ENCODE data around the gene AKAP8. TPM values are rescaled to one million over a fixed set of nuclear protein-coding genes. Genes with fewer than 3 reads are reported as not detected.

Gene AKAP8
- total RNA-seq, 1 donor from 2014 or later = 79.0 TPM

GRCh38 chr19:15381429-15381828, 1.8 kb upstream of the AKAP8 start:
- Mint-ChIP-seq H3K27ac (peak overlapping the region; percentile 13), H3K4me1 (peaks cover 37% of the 10 kb centered on the region), H3K27me3 (no peaks in the 10 kb centered on the region), H3K36me3 (ENCODE audit: low read depth) (peaks cover 15% of the 10 kb centered on the region), H3K4me3 (peak overlapping the region; percentile 87), H3K9me3 (no peaks in the 10 kb centered on the region)
- no peak for DNase-seq
- TF ChIP-seq, protein P1, sequence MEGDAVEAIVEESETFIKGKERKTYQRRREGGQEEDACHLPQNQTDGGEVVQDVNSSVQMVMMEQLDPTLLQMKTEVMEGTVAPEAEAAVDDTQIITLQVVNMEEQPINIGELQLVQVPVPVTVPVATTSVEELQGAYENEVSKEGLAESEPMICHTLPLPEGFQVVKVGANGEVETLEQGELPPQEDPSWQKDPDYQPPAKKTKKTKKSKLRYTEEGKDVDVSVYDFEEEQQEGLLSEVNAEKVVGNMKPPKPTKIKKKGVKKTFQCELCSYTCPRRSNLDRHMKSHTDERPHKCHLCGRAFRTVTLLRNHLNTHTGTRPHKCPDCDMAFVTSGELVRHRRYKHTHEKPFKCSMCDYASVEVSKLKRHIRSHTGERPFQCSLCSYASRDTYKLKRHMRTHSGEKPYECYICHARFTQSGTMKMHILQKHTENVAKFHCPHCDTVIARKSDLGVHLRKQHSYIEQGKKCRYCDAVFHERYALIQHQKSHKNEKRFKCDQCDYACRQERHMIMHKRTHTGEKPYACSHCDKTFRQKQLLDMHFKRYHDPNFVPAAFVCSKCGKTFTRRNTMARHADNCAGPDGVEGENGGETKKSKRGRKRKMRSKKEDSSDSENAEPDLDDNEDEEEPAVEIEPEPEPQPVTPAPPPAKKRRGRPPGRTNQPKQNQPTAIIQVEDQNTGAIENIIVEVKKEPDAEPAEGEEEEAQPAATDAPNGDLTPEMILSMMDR (IDR thresholded peaks at IDR 0.05) = no peak
- ChIA-PET POLR2A (no interaction called here), CTCF (no interaction called here)
- intact Hi-C loops (cut with micrococcal nuclease) = no loop called here
- ATAC-seq (ENCODE audit: low read depth) = no peak

DNA sequence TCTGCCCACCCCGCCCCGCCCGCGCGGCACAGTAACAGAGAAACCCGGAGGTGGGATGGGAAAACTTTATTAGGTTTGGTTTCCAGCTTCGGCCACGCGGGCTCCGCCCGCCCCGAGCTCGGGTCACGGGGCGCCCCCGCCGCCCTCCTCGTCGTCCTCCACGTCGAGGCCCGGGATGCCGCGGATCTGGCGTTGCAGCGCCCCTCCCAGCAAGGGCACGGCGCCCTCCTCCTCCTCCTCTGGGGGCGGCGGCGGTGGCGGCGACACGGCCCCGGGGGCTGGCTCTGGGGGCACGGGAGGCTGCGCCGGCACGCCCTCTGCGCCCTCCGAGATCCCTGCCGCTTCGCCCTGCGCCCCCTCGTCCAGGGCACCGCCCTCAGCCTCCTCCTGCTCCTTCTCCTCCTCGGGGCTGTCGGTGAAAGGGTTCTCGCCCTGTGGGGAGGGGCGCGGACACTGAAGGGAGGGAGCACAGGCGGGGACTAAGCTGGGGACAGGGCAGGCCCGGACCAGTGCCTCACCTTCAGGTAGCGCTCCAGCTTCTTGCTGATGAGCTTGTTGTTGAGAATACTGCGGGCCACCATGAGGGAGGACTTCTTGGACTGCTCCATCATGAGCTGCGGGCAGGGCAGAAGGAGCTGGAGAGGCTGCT, 536 bp upstream of the AKAP8 start:
- H3K27me3 Mint-ChIP-seq = no peaks in the 10 kb centered on the region
- H3K4me3 Mint-ChIP-seq = peak overlapping the region; percentile 100
- TF ChIP-seq, protein P1 (IDR thresholded peaks at IDR 0.05) = no peak
- peaks cover 39% of the 10 kb centered on the region for H3K4me1 Mint-ChIP-seq
- intact Hi-C loops (cut with micrococcal nuclease) = loop anchor here (1.0 to 2.0 kb wide), 7 partner anchors 39 to 255 kb away; a partner anchor contains a TSS
- peak overlapping the region; percentile 99 for H3K27ac Mint-ChIP-seq
- no peaks in the 10 kb centered on the region for H3K9me3 Mint-ChIP-seq
- DNase-seq (no peak), ATAC-seq (ENCODE audit: low read depth) (peak; percentile 22)
- ChIA-PET CTCF (interaction anchor here (0.9 to 3.1 kb wide), 7 partner anchors 39 to 176 kb away, joined by 3 to 16 read pairs (median 4); partner anchors contain the start of gene AKAP8L), POLR2A (interaction anchor here (0.6 to 3.6 kb wide), 21 partner anchors 11 to 1243 kb away, joined by 3 to 83 read pairs (median 7); partner anchors contain the start of genes AKAP8L, ASF1B and BRD4)
- H3K36me3 Mint-ChIP-seq (ENCODE audit: low read depth) = peaks cover 15% of the 10 kb centered on the region

DNA sequence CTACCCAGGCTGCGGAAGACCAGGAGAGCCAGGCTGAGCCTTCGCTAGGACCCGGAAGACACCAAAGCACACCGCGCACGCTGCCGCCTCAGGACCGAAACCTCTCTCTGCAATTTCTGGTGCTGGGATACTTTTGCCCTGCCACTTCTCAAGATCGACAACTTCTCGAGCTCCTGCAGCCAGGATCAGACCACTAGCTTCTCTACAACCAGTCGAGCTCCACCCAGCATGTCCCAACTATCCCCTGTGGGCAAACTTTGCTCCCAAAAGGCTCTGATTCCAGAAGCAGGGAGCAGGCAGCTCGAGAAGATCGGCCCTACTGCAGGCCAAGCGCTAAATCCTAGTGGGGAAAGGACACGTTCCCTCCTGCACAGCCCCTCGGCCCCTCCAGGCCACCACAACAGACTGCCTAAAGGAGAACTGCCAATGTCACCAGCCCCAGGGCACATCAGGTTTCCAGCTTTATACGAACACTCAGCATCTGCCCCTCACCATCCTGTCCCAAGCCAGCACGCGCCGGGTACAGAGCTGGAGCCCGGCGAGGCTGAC, 979 bp downstream of the AKAP8 start:
- CTCF ChIA-PET = interaction anchor here (0.6 to 3.1 kb wide), 5 partner anchors 41 to 1262 kb away, joined by 3 to 16 read pairs (median 4); partner anchors contain the start of gene AKAP8L
- peaks cover 43% of the 10 kb centered on the region for H3K4me1 Mint-ChIP-seq
- TF ChIP-seq, protein P1 (IDR thresholded peaks at IDR 0.05) = no peak
- POLR2A ChIA-PET = interaction anchor here (0.6 to 3.6 kb wide), 18 partner anchors 9 to 176 kb away, joined by 3 to 83 read pairs (median 7); partner anchors contain the start of genes AKAP8L and BRD4
- ATAC-seq (ENCODE audit: low read depth) = no peak
- H3K36me3 Mint-ChIP-seq (ENCODE audit: low read depth) = peaks cover 24% of the 10 kb centered on the region
- H3K9me3 Mint-ChIP-seq = no peaks in the 10 kb centered on the region
- H3K27ac Mint-ChIP-seq = peak overlapping the region; percentile 94
- intact Hi-C loops (cut with micrococcal nuclease) = loop anchor here (1.0 to 2.0 kb wide), 7 partner anchors 41 to 253 kb away; a partner anchor contains a TSS
- DNase-seq = no peak
- peak overlapping the region; percentile 100 for H3K4me3 Mint-ChIP-seq
- H3K27me3 Mint-ChIP-seq = no peaks in the 10 kb centered on the region

- TF ChIP-seq, protein P1 (IDR thresholded peaks at IDR 0.05) = no peak
- H3K4me1 Mint-ChIP-seq = peaks cover 27% of the 10 kb centered on the region
- H3K36me3 Mint-ChIP-seq (ENCODE audit: low read depth) = peaks cover 52% of the 10 kb centered on the region
- H3K27ac Mint-ChIP-seq = no peak overlapping the region
- H3K4me3 Mint-ChIP-seq = no peak overlapping the region
- ChIA-PET CTCF (no interaction called here), POLR2A (interaction anchor here (0.6 to 1.7 kb wide), 2 partner anchors 9 to 41 kb away, joined by 6 read pairs; no protein-coding TSS in a partner anchor)
- no peak for ATAC-seq (ENCODE audit: low read depth)
- DNase-seq = no peak
- H3K9me3 Mint-ChIP-seq = no peaks in the 10 kb centered on the region
- intact Hi-C loops (cut with micrococcal nuclease) = no loop called here
- H3K27me3 Mint-ChIP-seq = no peaks in the 10 kb centered on the region
Observed at GRCh38 chr19:15374796-15375440, 4.7 kb downstream of the AKAP8 start.
